HuH-7.5 (cell line): ENCODE results near the gene CDRT4.

Source experiments
- DNase-seq: peaks from one replicate; pipeline ENCODE4 v3.0.0; 2011; ENCODE audit warnings: low spot score

The CDRT4 gene

DNA sequence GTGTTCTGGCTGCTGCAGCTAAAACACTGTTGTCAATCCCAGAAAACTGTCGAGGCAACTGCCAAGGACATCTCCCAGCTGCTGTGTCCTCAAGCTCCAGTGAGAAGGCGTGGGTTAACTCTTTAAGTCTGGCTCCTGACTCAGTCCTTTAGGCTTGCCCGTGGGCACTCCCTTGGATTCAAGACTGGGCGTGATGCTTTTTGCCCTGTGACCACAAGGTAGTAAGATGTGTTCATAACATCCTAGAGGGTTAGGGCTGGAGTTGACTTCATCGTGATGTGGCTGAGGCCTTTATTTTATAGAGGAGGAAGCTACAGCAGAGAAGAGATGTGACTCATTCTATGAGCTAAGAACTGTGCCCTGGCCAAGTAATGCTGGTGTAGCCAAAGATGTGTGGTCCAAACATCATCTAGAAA is 75.1 kb downstream of the CDRT4 start:
- DNase-seq = no peak

DNA sequence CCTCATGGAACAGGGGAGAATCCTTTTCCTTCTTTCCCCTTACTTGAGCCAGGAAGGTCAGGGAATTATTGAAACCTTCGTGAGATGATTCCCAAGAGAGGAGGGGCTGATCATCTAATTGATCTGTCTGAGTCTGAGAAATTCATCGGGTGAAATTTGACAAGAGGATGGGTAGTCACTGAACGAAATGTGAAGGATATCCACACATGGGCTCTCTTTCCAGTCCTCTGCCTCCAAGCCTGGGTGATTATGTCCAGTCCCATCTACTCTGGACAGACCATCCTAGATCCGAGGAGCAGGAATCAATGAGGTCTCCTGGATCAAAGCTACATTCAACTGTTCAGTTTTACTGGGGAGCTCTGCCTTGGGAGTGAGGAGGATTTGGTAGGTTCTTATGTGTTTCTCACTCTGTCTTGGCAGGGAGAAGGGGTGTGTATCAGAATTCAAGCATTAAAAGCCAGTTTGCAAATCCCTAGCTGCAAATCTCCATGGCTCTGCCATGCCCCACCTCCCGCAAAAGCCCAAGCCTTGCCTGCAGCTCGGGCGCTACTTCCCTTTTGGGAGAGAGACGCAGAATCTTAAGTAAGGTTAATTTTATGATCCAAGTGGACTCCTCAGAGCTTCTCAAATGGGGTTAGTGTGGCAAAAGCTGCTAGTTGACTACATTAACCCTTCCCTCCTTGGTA is 78.9 kb downstream of the CDRT4 start:
- no peak for DNase-seq

DNA sequence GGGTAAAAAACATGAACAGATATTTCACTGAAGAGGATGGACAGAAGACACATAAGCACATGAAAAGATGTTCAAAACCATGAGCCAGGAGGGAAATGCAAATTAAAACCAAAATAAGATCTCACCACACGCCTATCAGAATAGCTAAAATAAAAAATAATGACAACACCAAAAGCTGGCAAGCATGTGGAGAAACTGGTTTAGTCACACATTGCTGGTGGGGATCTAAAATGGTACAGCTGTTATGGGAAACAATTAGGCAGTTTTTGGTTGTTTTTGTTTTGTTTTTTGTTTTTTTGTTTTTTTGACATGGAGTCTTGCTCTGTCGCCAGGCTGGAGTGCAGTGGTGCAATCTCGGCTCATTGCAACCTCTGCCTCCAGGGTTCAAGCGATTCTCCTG is 81.3 kb downstream of the CDRT4 start:
- DNase-seq = no peak
